Measurements from ENCODE around the gene TAOK1.
"Not testable (repeated sequence)": the region's sequence is repeated elsewhere in the genome, so short reads cannot be mapped to it uniquely, and the experiment has no call there.

The TAOK1 gene

DNA sequence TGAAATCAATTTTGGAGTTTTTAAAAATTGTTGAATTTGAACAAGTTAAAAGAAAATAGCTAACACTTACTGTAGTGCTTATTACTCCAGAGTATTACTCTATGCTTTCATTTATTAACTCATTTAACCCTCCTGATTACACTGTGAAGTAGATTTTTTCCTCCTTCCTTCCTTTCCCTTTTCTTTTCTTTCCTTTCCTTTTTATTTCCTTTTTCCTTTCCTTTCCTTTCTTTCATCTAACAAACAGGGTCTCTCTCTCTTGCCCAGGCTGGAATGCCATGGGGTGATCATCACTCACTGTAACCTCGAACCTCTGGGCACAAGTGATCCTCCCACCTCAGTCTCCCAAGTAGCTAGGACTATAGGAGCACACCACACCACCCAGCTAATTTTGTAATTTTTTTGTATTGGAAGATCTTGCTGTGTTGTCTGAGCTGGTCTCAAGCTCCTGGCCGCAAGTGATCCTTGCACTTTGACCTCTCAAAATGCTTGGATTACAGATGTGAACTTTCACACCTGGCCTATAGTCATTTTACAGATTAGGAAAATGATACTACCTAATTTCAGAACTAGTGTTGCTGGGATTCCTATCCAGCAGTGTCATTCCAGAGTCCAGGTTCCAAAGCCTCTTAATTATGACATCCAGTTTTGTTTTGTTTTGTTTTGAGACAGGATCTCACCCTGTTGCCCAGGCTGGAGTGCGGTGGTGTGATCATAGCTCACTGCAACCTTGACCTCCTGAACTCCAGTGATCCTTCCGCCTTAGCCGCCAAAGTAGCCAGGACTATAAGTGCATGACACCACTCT, 59.9 kb downstream of the TAOK1 start:
- DNase-seq = no peak

DNA sequence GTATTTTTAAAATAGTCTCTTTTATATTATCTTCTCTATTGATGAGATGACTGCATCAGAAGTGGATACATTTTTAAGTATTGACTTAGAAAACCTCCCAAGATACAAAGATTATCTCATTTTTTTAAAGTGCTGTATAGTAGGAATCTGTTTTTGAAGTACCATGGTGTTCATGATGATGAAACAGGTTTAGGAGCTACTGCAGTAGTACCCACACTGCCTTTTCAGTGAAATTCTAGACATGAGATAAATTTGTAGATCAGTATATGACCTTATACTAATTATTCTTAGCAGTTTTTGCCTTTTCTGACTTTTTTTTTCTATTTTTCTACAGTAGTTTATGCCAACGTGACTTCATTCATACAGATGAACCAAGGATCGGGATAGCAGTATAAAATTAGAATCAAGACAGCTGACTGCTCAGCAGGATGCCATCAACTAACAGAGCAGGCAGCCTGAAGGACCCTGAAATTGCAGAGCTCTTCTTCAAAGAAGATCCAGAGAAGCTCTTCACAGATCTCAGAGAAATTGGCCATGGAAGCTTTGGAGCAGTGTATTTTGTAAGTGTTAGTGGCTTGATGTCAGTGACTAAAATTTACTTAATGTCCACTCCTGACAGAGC, 61.1 kb downstream of the TAOK1 start:
- no peak for DNase-seq

DNA sequence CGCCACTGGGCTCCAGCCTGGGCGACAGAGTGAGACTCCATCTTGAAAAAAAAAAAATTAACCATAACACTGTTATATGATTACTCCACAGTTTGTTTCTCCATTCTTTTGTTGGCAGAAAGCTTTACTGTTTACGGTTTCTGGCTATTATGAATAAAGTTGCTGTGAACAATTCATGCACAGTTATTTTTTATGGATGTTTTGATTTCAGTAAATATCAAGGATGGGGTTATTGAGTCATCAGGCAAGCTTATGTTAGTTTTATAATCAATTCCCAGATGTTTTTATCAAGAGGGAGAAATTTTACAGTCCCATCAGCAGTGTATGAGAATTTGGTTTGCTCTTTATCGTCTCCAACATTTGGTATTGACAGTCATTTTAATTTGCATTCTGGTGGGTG, 67.9 kb downstream of the TAOK1 start:
- no peak for DNase-seq

DNA sequence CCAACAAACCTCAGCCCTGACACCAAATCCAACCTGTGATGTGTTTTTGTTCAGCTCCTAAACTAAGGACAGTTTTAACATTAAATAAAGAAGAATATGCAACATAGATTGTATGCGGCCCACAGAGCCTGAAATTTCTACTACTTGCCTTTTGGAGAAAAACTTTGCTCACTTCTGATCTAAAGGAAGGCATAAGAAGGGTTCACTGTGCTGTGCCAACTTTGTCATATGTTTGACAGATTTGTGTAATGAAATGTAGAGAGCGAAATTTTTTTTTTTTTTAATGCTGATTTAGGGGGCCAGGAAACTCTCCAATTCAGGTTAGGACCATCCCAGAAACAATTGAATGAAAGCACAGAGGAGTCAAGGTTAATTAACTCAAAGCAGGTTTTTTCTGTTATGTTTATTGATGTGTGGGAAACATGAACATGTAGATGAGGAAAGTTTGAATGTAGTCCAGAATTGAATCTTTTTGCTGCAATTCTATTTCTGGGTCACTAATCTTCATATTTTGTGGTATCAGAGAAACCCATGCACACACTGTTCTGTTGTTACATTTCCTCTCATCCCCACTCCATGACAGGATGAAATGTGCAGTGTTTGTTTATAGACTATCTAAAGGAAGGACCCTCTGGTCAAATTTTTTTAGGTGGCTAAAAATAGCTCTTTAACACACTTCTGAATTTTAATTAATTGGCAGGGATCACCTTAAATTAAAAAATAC, 71.5 kb downstream of the TAOK1 start:
- no peak for DNase-seq

DNA sequence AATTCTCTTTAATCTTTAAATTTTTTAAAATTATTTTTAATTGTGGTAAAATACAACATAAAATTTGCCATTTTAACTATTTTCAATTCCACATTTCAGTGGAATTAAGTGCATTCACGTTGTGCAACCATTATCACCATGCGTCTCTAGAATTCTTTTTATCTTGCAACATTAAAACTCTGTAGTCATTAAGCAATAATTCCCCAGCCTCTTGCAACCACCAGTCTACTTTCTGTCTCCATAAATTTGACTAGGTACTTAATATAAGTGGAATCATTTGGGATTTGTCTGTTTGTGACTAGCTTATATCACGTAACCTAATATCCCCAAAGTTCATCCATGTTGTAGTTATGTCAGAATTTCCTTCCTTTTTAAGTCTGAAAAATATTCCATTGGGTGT, 79.1 kb downstream of the TAOK1 start:
- DNase-seq = no peak

- DNase-seq = not testable (repeated sequence)
Measured at GRCh38 chr17:29473437-29473836, 83.3 kb downstream of the TAOK1 start.

DNA sequence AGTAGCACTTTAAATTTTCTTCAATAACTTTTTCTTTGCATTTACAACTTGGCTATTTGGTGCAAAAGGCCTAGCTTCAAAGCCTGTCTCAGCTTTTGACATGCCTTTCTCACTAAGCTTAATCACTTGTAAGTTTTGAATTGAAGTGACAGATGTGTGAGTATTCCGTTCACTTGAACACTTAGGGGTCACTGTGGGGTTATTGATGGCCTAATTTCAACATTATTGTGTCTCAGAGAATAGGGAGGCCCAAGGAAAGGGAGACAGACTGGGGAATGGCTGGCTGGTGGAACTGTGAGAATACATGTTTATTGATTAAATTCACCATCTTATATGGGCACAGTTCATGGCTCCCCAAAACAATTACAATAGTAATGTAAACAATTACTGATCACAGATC, 84.1 kb downstream of the TAOK1 start:
- no peak for DNase-seq

GRCh38 chr17:29475891-29476290, 85.7 kb downstream of the TAOK1 start:
- DNase-seq = no peak

GRCh38 chr17:29480249-29480928, 90.2 kb downstream of the TAOK1 start:
- not testable (repeated sequence) for DNase-seq

DNA sequence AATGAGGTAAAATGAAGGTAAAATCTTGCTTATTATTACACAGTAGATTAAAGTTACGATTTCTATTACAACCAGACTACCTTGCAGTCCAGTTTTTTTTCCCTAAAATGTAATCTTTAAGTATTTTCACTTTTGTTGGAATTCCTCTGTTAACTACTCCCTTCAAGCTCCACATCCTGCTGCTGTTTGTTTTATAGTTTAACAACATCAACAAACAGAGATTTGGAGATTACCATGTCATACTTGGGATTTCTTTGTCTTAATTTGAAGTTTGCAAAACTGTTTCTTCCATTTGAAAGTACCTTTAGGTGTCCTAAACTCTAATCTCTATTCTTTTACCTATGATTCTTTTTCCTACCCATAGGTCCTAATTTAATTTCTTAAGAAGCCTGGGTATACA, 93.3 kb downstream of the TAOK1 start:
- DNase-seq = no peak

DNA sequence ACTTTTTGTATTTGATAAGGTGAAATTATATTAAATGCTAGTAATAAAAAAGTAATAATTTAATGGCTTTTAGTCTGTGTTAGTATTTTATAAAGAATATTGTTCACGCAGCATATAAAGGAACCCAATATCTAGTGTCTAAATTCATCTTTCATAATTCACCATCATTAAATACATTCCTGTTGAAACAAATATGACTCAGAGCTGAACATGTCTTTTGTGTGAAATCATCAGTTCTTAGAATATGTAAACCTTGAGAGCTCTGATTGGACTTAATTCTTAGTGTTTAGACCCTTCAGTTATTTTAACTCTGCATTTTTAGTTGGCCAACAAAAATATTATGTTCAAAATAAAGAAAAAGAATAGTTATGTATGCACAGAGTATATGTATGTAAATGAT, 104.8 kb downstream of the TAOK1 start:
- no peak for DNase-seq

DNA sequence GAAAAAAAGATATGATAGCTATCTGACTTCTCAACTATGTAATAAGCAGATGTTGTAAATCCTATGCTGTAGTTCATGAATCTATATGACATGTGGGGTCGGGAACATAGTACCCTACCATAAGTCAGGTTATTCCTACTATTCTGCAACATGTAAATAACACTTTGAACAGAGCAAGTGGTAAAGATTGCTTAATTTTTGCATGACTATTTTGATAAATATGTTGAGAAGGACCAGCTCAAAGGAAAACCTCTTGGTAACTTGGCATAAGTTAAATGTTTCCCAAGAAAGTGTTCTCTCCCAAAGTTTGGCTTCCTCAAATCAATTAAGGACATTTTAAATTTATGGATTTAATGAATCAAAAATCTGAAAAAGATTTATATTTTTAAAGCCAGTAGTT, 114.5 kb downstream of the TAOK1 start:
- DNase-seq = no peak

GRCh38 chr17:29505836-29506235, 115.7 kb downstream of the TAOK1 start:
- no peak for DNase-seq

GRCh38 chr17:29510953-29511352, 120.8 kb downstream of the TAOK1 start:
- DNase-seq = no peak

DNA sequence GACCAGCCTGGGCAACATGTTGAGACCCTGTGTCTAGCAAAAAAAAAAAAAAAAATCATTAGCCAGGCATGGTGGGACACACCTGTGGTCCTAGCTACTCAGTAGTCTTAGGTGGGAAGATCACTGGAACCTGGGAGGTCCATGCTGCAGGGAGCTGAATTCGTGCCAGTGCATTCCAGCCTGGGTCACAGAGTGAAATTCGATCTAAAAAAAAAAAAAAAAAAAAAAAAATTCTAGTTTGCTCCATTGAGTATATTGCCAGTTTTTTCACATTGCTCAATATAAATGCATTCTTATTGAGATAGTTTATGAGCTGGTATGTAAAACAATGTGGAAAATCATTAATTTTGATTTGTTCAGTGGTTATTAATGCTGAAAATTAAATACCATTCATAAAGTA, 124.6 kb downstream of the TAOK1 start:
- DNase-seq = no peak

DNA sequence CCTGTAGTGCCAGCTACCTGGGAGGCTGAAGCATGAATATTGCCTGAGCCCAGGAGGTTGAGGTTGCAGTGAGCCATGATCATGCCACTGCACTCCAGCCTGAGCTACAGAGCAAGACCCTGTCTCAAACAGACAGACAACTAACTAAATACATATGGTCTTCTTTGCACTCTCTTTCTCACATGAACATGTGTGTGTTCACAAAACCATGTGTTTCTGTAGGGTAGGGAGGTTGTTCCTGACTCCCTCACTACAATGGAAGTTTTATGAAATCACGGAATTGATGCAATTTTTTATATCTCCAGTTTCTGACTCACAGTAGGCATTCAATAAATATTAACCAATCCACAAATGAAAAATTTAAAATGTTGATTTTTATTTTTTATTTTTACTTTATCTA, 128.2 kb downstream of the TAOK1 start:
- no peak for DNase-seq

GRCh38 chr17:29524692-29525091, 134.5 kb downstream of the TAOK1 start:
- no peak for DNase-seq

GRCh38 chr17:29526322-29526721, 136.2 kb downstream of the TAOK1 start:
- DNase-seq = no peak

DNA sequence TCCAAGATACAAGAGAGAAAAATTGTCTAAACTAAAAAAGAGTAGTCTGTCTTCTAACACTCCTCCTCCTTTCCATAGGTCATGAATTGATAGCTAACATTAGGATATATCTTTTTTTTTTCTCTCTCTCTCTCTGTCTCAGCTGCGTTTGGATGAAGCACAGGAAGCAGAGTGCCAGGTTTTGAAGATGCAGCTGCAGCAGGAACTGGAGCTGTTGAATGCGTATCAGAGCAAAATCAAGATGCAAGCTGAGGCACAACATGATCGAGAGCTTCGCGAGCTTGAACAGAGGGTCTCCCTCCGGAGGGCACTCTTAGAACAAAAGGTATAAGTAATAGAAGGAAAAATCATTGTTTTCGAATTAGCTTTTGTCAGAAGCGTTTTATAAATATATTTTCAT, 143.8 kb downstream of the TAOK1 start:
- DNase-seq = no peak

DNA sequence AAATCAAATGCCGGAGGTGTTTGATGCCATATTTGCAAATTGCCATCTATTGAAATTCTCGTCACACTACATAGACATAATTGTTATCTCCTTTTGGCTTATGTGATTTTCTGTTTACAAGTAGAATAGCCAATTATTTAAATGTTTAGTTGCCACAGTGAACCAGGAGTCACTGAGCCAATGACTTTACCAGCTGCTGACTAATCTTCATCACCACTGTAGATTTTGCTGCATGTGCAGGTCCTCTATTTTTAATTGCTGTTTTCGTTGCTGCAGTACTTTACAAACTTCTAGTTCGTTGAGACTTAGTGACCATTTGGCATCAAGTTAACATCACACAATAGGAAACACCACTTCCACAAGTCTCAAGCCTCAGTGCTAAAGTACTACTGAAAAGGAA, 153.9 kb downstream of the TAOK1 start:
- no peak for DNase-seq

- DNase-seq = no peak
Measured at GRCh38 chr17:29546085-29546484, 155.9 kb downstream of the TAOK1 start.

DNA sequence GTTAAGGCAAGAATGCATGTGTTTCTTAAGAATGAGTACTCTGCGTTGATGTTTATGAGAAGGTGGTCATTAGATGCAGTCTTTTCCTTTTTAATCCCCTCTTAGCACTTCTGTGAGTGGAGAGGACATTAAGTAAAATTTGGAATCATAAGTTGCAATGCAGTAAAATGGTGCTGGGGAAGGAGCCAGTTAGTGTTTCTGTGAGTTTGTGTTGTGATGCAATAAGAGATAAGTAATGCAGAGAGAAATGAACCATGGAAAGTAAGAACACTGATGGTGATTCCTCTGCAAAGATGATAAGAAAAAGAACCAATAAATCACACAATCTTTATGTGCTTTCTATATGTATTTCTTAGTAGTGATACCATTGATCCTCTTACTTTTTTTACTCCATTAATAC, 156.7 kb downstream of the TAOK1 start:
- no peak for DNase-seq

- no peak for DNase-seq
Measured at GRCh38 chr17:29549177-29549923, 159.2 kb downstream of the TAOK1 start.

All from central memory CD4-positive, alpha-beta T cell (primary cell).